ENCODE results near the gene OR5M11. TPM values are rescaled to one million over a fixed set of nuclear protein-coding genes. Genes with fewer than 3 reads are reported as not detected.

The OR5M11 gene
- total RNA-seq, 1 donor from 2014 or later: not detected

DNA sequence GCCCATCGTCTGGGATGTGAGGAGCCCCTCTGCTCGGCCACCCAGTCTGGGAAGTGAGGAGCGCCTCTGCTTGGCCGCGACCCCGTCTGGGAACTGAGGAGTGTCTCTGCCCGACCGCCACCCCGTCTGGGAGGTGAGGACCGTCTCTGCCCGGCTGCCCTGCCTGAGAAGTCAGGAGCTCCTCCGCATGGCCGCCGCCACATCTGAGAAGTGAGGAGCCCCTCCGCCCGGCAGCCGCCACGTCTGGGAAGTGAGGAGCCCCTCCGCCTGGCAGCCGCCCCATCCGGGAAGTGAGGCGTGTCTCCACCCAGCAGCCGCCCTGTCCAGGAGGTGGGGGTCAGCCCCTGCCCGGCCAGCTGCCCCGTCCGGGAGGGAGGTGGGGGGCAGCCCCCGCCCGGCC, 46.0 kb downstream of the OR5M11 start:
- H3K36me3 ChIP-seq (ENCODE audit: control insufficient read depth, insufficient read depth, low read length): no peaks in the 10 kb centered on the region
- no peak for TF ChIP-seq CTCF (IDR thresholded peaks at IDR 0.05; ENCODE audit: insufficient read depth, low read length, poor library complexity, severe bottlenecking)
- no peak for DNase-seq (ENCODE audit: low read depth)
- H3K27me3 ChIP-seq (ENCODE audit: control insufficient read depth, insufficient read depth, low read length): no peaks in the 10 kb centered on the region
- H3K4me3 ChIP-seq (ENCODE audit: low read depth, low read length): no peak overlapping the region

GRCh38 chr11:56495117-56495516, 47.9 kb downstream of the OR5M11 start:
- Histone ChIP-seq H3K36me3 (ENCODE audit: control insufficient read depth, insufficient read depth, low read length) (no peaks in the 10 kb centered on the region), H3K4me3 (ENCODE audit: low read depth, low read length) (no peak overlapping the region), H3K27me3 (ENCODE audit: control insufficient read depth, insufficient read depth, low read length) (no peaks in the 10 kb centered on the region)
- TF ChIP-seq CTCF (IDR thresholded peaks at IDR 0.05; ENCODE audit: insufficient read depth, low read length, poor library complexity, severe bottlenecking): no peak
- no peak for DNase-seq (ENCODE audit: low read depth)

Other genes with a start within 250 kb of the OR5M11 start
- not detected in 2 replicates for gene OR8K3, start 228.1 kb downstream of the OR5M11 start, total RNA-seq
- gene OR8K1, start 197.2 kb downstream of the OR5M11 start, total RNA-seq: not detected in 2 replicates
- not detected in 2 replicates for gene OR8J1, start 189.0 kb downstream of the OR5M11 start, total RNA-seq
- not detected in 2 replicates for gene OR8U1, start 167.6 kb downstream of the OR5M11 start, total RNA-seq
- gene OR5AL1, start 130.6 kb downstream of the OR5M11 start, total RNA-seq: not detected in 2 replicates
- gene OR5M3, start 69.9 kb downstream of the OR5M11 start, total RNA-seq: not detected in 2 replicates
- gene OR5M8, start 51.9 kb downstream of the OR5M11 start, total RNA-seq: not detected in 2 replicates
- gene OR5M10, start 34.5 kb upstream of the OR5M11 start, total RNA-seq: not detected in 2 replicates
- gene OR5M1, start 71.6 kb upstream of the OR5M11 start, total RNA-seq: 0.21 TPM in 1 of 2 replicates, not detected in the other
- gene OR5AP2, start 99.2 kb upstream of the OR5M11 start, total RNA-seq: not detected in 2 replicates
- not detected in 2 replicates for gene OR5AR1, start 120.4 kb upstream of the OR5M11 start, total RNA-seq
- not detected in 2 replicates for gene OR9G1, start 155.8 kb upstream of the OR5M11 start, total RNA-seq
- not detected in 2 replicates for gene OR9G4, start 205.4 kb upstream of the OR5M11 start, total RNA-seq

Data from kidney epithelial cell (primary cell).